ENCODE measurements around the gene UQCC5.

DNA sequence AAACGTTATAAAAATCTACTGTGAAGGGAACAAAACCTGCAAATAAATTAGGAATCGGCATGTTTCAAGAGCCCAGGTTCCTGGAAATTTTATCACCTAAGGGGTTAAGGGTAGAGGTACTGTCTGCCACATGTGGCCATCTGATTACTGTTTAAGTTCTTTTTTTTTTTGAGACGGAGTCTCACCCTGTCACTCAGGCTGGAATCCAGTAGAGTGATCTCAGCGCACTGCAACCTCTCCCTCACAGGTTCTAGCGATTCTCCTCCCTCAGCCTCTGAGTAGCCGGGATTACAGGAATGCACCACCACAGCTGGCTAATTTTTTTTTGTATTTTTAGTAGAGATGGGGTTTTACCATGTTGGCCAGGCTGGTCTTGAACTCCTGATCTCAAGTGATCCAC is 35.8 kb downstream of the UQCC5 start:
- TF ChIP-seq FOXP2 (optimal IDR thresholded peaks at IDR 0.05; ENCODE audit: borderline replicate concordance, extremely low read depth, extremely low read length, insufficient read depth) (no peak), TAF1 (IDR thresholded peaks at IDR 0.05; ENCODE audit: borderline replicate concordance, insufficient read depth, low read length) (no peak)
